NCI-H510A treated with DMSO at 0.1 percent for 48 hours (cell line): ENCODE measurements around the gene IL13.
"Not testable (repeated sequence)": the region's sequence is repeated elsewhere in the genome, so short reads cannot be mapped to it uniquely, and the experiment has no call there.

Experiments
- DNase-seq: peaks from one replicate; lab custom pipeline; 2025; lab: John Stamatoyannopoulos, UW

Gene IL13

GRCh38 chr5:132657676-132658380 is at the start of gene IL13:
TSS of gene IL13 (plus strand) at chr5:132658173. CDS start at chr5:132658187, 14 bp downstream.
- no peak for DNase-seq

- DNase-seq, result no peak
Observed at GRCh38 chr5:132611965-132612364, 46.0 kb upstream of the IL13 start.

- no peak for DNase-seq
Observed at GRCh38 chr5:132612846-132613245, 45.1 kb upstream of the IL13 start.

GRCh38 chr5:132621699-132622098 is 36.3 kb upstream of the IL13 start:
- DNase-seq, result no peak

- no peak for DNase-seq
Observed at GRCh38 chr5:132622608-132623007, 35.4 kb upstream of the IL13 start.

- DNase-seq, result no peak
Observed at GRCh38 chr5:132627470-132627869, 30.5 kb upstream of the IL13 start.

GRCh38 chr5:132628814-132629213 is 29.2 kb upstream of the IL13 start:
- no peak for DNase-seq

- no peak for DNase-seq
Observed at GRCh38 chr5:132629230-132629944, 28.6 kb upstream of the IL13 start.

GRCh38 chr5:132633587-132633986 is 24.4 kb upstream of the IL13 start:
- DNase-seq, result not testable (repeated sequence)

GRCh38 chr5:132635873-132636272 is 22.1 kb upstream of the IL13 start:
- no peak for DNase-seq

- no peak for DNase-seq
Observed at GRCh38 chr5:132637241-132637640, 20.7 kb upstream of the IL13 start.

GRCh38 chr5:132639706-132640130 is 18.3 kb upstream of the IL13 start:
- no peak for DNase-seq

- no peak for DNase-seq
Observed at GRCh38 chr5:132640613-132641012, 17.4 kb upstream of the IL13 start.

GRCh38 chr5:132641241-132641723 is 16.7 kb upstream of the IL13 start:
- DNase-seq, result no peak

GRCh38 chr5:132641841-132642240 is 16.1 kb upstream of the IL13 start:
- no peak for DNase-seq

- no peak for DNase-seq
Observed at GRCh38 chr5:132644177-132644576, 13.8 kb upstream of the IL13 start.

GRCh38 chr5:132646583-132647266 is 11.2 kb upstream of the IL13 start:
- no peak for DNase-seq

GRCh38 chr5:132647473-132647872 is 10.5 kb upstream of the IL13 start:
- DNase-seq, result no peak

GRCh38 chr5:132648355-132648754 is 9.6 kb upstream of the IL13 start:
- DNase-seq, result no peak

- DNase-seq, result no peak
Observed at GRCh38 chr5:132651838-132652469, 6.0 kb upstream of the IL13 start.

- DNase-seq, result no peak
Observed at GRCh38 chr5:132653716-132654115, 4.3 kb upstream of the IL13 start.
